Measurements from ENCODE around the gene ENO3.
"Not testable (repeated sequence)": the region's sequence is repeated elsewhere in the genome, so short reads cannot be mapped to it uniquely, and the experiment has no call there.

The ENO3 gene

DNA sequence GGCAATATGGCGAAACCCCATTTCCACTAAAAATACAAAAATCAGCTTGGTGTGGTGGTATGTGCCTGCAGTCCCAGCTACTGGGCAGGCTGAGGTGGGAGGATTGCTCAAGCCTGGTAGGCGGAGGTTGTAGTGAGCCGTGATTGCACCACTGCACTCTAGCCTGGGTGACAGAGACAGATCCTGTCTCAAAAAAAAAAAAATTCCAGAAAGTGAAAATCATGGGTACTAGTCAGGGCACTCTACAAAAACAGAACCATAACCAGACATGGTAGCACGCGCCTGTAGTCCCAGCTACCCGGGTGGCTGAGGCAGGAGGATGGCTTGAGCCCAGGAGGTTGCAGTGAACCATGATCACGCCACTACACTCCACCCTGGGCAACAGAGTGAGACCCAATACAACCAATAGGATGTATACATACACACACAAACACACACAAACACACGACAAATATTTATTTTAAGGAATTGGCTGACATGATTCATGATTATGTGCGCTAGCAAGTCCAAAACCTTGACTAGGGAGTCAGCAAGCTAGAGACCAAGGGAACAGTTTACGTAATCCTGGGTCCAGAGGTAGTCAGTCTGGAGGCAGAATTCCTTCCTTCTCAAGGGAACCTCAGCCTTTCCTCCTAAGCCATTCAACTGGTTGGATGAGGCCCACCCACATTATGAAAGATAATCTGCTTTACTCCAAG lies 30.4 kb upstream of the ENO3 start:
- Histone ChIP-seq H3K27me3 (ENCODE audit: control insufficient read depth, insufficient read depth, low read length) (no peaks in the 10 kb centered on the region), H3K9me3 (ENCODE audit: control insufficient read depth, insufficient read depth, low read length) (no peaks in the 10 kb centered on the region), H3K4me1 (ENCODE audit: control insufficient read depth, insufficient read depth, low read length) (no peaks in the 10 kb centered on the region), H3K27ac (ENCODE audit: low read length) (no peak overlapping the region), H3K36me3 (ENCODE audit: control insufficient read depth, insufficient read depth, low read length) (no peaks in the 10 kb centered on the region), H3K4me3 (ENCODE audit: low read length) (no peak overlapping the region)
- no peak for DNase-seq (ENCODE audit: low read depth, low spot score)
- WGBS (ENCODE audit: insufficient coverage, insufficient read length) = no CpG with 5 or more reads among the region's 10 CpGs

- no peak for DNase-seq (ENCODE audit: low read depth, low spot score)
- WGBS (ENCODE audit: insufficient coverage, insufficient read length) = no CpG with 5 or more reads among the region's 4 CpGs
- Histone ChIP-seq H3K27ac (ENCODE audit: low read length) (no peak overlapping the region), H3K9me3 (ENCODE audit: control insufficient read depth, insufficient read depth, low read length) (no peaks in the 10 kb centered on the region), H3K36me3 (ENCODE audit: control insufficient read depth, insufficient read depth, low read length) (no peaks in the 10 kb centered on the region), H3K4me1 (ENCODE audit: control insufficient read depth, insufficient read depth, low read length) (no peaks in the 10 kb centered on the region), H3K4me3 (ENCODE audit: low read length) (no peak overlapping the region), H3K27me3 (ENCODE audit: control insufficient read depth, insufficient read depth, low read length) (no peaks in the 10 kb centered on the region)
Measured at GRCh38 chr17:4921320-4921719, 29.6 kb upstream of the ENO3 start.

DNA sequence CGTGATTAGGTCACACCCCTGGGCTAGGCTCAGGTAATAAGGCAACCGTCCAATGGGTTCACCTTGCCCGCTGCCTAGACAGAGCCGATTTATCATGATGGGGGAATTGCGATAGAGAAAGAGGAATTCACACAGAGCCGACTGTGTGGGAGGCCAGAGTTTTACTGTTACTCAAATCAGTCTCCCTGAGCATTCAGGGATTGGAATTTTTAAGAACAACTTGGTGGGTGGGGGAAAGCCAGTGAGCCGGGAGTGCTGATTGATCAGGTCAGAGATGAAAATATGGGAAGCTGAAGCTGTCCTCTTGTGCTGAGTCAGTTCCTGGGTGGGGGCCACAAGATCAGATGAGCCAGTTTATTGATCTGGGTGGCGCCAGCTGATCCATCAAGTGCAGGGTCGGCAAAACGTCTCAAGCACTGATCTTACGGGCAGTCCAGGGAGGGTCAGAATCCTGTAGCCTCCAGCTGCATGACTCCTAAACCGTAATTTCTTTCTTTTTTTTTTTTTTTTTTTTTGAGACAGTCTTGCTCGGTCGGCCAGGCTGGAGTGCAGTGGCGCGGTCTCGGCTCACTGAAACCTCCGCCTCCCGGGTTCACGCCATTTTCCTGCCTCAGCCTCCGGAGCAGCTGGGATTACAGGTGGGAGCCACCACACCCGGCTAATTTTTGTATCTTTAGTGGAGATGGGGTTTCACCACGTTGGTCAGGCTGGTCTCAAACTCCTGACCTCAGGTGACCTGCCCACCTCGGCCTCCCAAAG lies 24.2 kb upstream of the ENO3 start:
- H3K27me3 ChIP-seq (ENCODE audit: control insufficient read depth, insufficient read depth, low read length); DNase-seq (ENCODE audit: low read depth, low spot score); H3K9me3 ChIP-seq (ENCODE audit: control insufficient read depth, insufficient read depth, low read length); H3K27ac ChIP-seq (ENCODE audit: low read length); H3K4me1 ChIP-seq (ENCODE audit: control insufficient read depth, insufficient read depth, low read length); H3K36me3 ChIP-seq (ENCODE audit: control insufficient read depth, insufficient read depth, low read length); H3K4me3 ChIP-seq (ENCODE audit: low read length): not testable (repeated sequence)
- WGBS (ENCODE audit: insufficient coverage, insufficient read length) = no CpG with 5 or more reads among the region's 24 CpGs

GRCh38 chr17:4928881-4929280 lies 22.0 kb upstream of the ENO3 start:
- Histone ChIP-seq H3K4me3 (ENCODE audit: low read length) (no peak overlapping the region), H3K27me3 (ENCODE audit: control insufficient read depth, insufficient read depth, low read length) (no peaks in the 10 kb centered on the region), H3K4me1 (ENCODE audit: control insufficient read depth, insufficient read depth, low read length) (no peaks in the 10 kb centered on the region), H3K27ac (ENCODE audit: low read length) (no peak overlapping the region), H3K9me3 (ENCODE audit: control insufficient read depth, insufficient read depth, low read length) (no peaks in the 10 kb centered on the region), H3K36me3 (ENCODE audit: control insufficient read depth, insufficient read depth, low read length) (0 out of 2 replicates have a peak, but pooled peaks cover 2% of the 10 kb centered on the region)
- 100% methylated on average over 1 of the region's 18 CpGs for WGBS (ENCODE audit: insufficient coverage, insufficient read length)
- DNase-seq (ENCODE audit: low read depth, low spot score) = no peak

GRCh38 chr17:4931963-4932362 lies 19.0 kb upstream of the ENO3 start, which contains the start of gene GP1BA:
Gene GP1BA, plus strand, starts transcription at chr17:4932277. Its CDS starts 328 bp downstream, at chr17:4932605.
- Histone ChIP-seq H3K27ac (ENCODE audit: low read length) (no peak within 1 kb of the TSS), H3K4me3 (ENCODE audit: low read length) (no peak within 1 kb of the TSS)

DNA sequence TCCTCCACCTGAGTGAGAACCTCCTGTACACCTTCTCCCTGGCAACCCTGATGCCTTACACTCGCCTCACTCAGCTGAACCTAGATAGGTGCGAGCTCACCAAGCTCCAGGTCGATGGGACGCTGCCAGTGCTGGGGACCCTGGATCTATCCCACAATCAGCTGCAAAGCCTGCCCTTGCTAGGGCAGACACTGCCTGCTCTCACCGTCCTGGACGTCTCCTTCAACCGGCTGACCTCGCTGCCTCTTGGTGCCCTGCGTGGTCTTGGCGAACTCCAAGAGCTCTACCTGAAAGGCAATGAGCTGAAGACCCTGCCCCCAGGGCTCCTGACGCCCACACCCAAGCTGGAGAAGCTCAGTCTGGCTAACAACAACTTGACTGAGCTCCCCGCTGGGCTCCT lies 18.2 kb upstream of the ENO3 start:
- Histone ChIP-seq H3K36me3 (ENCODE audit: control insufficient read depth, insufficient read depth, low read length) (peaks cover 2% of the 10 kb centered on the region; the same call in 1 of the 2 replicates), H3K4me3 (ENCODE audit: low read length) (no peak overlapping the region), H3K9me3 (ENCODE audit: control insufficient read depth, insufficient read depth, low read length) (no peaks in the 10 kb centered on the region), H3K27me3 (ENCODE audit: control insufficient read depth, insufficient read depth, low read length) (no peaks in the 10 kb centered on the region), H3K27ac (ENCODE audit: low read length) (no peak overlapping the region), H3K4me1 (ENCODE audit: control insufficient read depth, insufficient read depth, low read length) (no peaks in the 10 kb centered on the region)
- WGBS (ENCODE audit: insufficient coverage, insufficient read length) = no CpG with 5 or more reads among the region's 12 CpGs
- no peak for DNase-seq (ENCODE audit: low read depth, low spot score)

More at GRCh38 chr17:4931963-4932362, 19.0 kb upstream of the ENO3 start, which contains the start of gene GP1BA:
- no peak for DNase-seq (ENCODE audit: low read depth, low spot score)
- Histone ChIP-seq H3K4me1 (ENCODE audit: control insufficient read depth, insufficient read depth, low read length) (no peaks in the 10 kb centered on the region), H3K9me3 (ENCODE audit: control insufficient read depth, insufficient read depth, low read length) (no peaks in the 10 kb centered on the region), H3K27me3 (ENCODE audit: control insufficient read depth, insufficient read depth, low read length) (no peaks in the 10 kb centered on the region), H3K36me3 (ENCODE audit: control insufficient read depth, insufficient read depth, low read length) (0 out of 2 replicates have a peak, but pooled peaks cover 2% of the 10 kb centered on the region)
- no CpG with 5 or more reads among the region's 14 CpGs for WGBS (ENCODE audit: insufficient coverage, insufficient read length)

DNA sequence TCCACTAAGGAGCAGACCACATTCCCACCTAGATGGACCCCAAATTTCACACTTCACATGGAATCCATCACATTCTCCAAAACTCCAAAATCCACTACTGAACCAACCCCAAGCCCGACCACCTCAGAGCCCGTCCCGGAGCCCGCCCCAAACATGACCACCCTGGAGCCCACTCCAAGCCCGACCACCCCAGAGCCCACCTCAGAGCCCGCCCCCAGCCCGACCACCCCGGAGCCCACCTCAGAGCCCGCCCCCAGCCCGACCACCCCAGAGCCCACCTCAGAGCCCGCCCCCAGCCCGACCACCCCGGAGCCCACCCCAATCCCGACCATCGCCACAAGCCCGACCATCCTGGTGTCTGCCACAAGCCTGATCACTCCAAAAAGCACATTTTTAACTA lies 17.3 kb upstream of the ENO3 start:
- no peaks in the 10 kb centered on the region for H3K27me3 ChIP-seq (ENCODE audit: control insufficient read depth, insufficient read depth, low read length)
- DNase-seq (ENCODE audit: low read depth, low spot score) = no peak
- H3K4me1 ChIP-seq (ENCODE audit: control insufficient read depth, insufficient read depth, low read length) = peaks cover under 1% of the 10 kb centered on the region; the same call in 1 of the 2 replicates
- no peak overlapping the region for H3K4me3 ChIP-seq (ENCODE audit: low read length)
- H3K27ac ChIP-seq (ENCODE audit: low read length) = no peak overlapping the region
- peaks cover 7% of the 10 kb centered on the region; the same call in 1 of the 2 replicates for H3K36me3 ChIP-seq (ENCODE audit: control insufficient read depth, insufficient read depth, low read length)
- H3K9me3 ChIP-seq (ENCODE audit: control insufficient read depth, insufficient read depth, low read length) = no peaks in the 10 kb centered on the region
- 100% methylated on average over 3 of the region's 16 CpGs for WGBS (ENCODE audit: insufficient coverage, insufficient read length)

GRCh38 chr17:4934173-4934979 lies 16.5 kb upstream of the ENO3 start:
- H3K27ac ChIP-seq (ENCODE audit: low read length) = no peak overlapping the region

DNA sequence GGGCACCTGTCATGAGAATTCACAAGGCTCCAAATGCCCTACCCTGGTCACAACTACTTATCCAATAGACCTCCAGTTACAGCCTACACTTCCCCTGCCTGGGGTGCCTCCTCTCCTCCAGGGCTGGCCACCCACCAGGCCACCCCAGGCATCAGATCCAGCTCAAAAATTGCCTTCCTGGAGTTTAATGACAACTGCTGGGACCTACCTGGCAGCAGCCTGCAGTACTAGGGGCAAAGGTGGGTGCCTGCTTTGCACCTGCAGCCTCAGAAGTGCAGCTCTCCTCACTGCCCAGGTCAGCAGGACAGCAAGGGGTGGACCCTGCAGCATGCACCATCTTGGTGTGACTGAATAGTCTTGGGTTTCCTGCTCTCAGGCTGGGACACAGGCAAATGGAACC lies 15.3 kb upstream of the ENO3 start:
- no peak for DNase-seq (ENCODE audit: low read depth, low spot score)
- H3K4me3 ChIP-seq (ENCODE audit: low read length) = no peak overlapping the region
- H3K4me1 ChIP-seq (ENCODE audit: control insufficient read depth, insufficient read depth, low read length) = peaks cover 6% of the 10 kb centered on the region
- H3K27me3 ChIP-seq (ENCODE audit: control insufficient read depth, insufficient read depth, low read length) = no peaks in the 10 kb centered on the region
- H3K27ac ChIP-seq (ENCODE audit: low read length) = no peak overlapping the region
- no peaks in the 10 kb centered on the region for H3K9me3 ChIP-seq (ENCODE audit: control insufficient read depth, insufficient read depth, low read length)
- H3K36me3 ChIP-seq (ENCODE audit: control insufficient read depth, insufficient read depth, low read length) = peaks cover 7% of the 10 kb centered on the region; the same call in 1 of the 2 replicates

More at GRCh38 chr17:4934173-4934979, 16.5 kb upstream of the ENO3 start:
- Histone ChIP-seq H3K4me1 (ENCODE audit: control insufficient read depth, insufficient read depth, low read length) (peaks cover 6% of the 10 kb centered on the region), H3K27me3 (ENCODE audit: control insufficient read depth, insufficient read depth, low read length) (no peaks in the 10 kb centered on the region), H3K4me3 (ENCODE audit: low read length) (no peak overlapping the region), H3K36me3 (ENCODE audit: control insufficient read depth, insufficient read depth, low read length) (peaks cover 7% of the 10 kb centered on the region; the same call in 1 of the 2 replicates), H3K9me3 (ENCODE audit: control insufficient read depth, insufficient read depth, low read length) (no peaks in the 10 kb centered on the region)
- WGBS (ENCODE audit: insufficient coverage, insufficient read length) = no CpG with 5 or more reads among the region's 14 CpGs
- no peak for DNase-seq (ENCODE audit: low read depth, low spot score)

GRCh38 chr17:4936436-4936835 lies 14.5 kb upstream of the ENO3 start:
- Histone ChIP-seq H3K27me3 (ENCODE audit: control insufficient read depth, insufficient read depth, low read length) (no peaks in the 10 kb centered on the region), H3K4me3 (ENCODE audit: low read length) (no peak overlapping the region), H3K4me1 (ENCODE audit: control insufficient read depth, insufficient read depth, low read length) (peaks cover 6% of the 10 kb centered on the region), H3K36me3 (ENCODE audit: control insufficient read depth, insufficient read depth, low read length) (peaks cover 7% of the 10 kb centered on the region; the same call in 1 of the 2 replicates), H3K27ac (ENCODE audit: low read length) (no peak overlapping the region), H3K9me3 (ENCODE audit: control insufficient read depth, insufficient read depth, low read length) (no peaks in the 10 kb centered on the region)
- DNase-seq (ENCODE audit: low read depth, low spot score) = no peak
- no CpG with 5 or more reads among the region's 3 CpGs for WGBS (ENCODE audit: insufficient coverage, insufficient read length)
